HG03439 (cell line): ENCODE results near the gene TBC1D3E.
"Not testable (repeated sequence)": the region's sequence is repeated elsewhere in the genome, so short reads cannot be mapped to it uniquely, and the experiment has no call there.

Experiments
- ATAC-seq: cut with Tn5 transposase; IDR thresholded peaks from one replicate; pipeline ENCODE4 v1.9.1; 2021; ENCODE audit warnings: mild to moderate bottlenecking, moderate library complexity; ENCODE audit not compliant: unreplicated experiment

Gene TBC1D3E

DNA sequence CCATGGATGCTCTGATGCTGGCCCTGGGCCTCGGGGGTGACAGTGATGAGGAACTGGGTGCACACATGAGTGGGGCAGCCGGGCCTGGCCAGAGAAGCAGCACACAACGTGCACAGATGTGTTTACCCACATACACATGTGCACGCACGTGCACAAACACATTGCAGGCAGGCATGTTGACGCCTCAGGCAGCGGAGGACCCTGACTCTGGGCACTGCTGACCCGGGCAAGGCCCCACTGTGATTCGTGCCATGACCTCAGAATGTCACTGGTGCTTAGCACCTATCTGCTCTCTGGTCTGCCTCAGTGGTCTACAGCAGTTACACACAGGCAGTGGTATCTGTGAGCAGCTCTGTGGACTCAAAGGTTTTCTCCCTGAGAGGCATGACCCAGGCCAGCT, at the start of gene TBC1D3E:
TBC1D3E (plus strand) TSS at position 301 of the 400 bp plus-strand sequence. CDS start 1,545 bp downstream, outside the sequence.
- not testable (repeated sequence) for ATAC-seq

- not testable (repeated sequence) for ATAC-seq
Observed at GRCh38 chr17:38087344-38087743, 40.4 kb upstream of the TBC1D3E start.

DNA sequence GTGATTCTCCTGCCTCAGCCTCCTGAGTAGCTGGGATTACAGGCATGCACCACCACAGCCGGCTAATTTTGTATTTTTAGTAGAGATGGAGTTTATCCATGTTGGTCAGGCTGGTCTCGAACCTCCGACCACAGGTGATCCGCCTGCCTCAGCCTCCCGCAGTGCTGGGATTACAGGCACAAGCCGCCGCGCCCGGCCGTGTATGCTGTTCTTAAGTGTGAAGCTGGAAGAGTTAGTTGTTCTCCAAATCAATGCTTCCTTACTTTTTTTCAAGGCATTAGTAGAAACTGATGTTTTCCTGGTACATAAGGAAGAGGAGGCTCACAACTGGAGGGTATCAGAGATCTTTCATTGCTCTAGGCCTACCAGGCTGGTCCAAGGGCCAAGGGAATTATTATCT, 39.6 kb upstream of the TBC1D3E start:
- ATAC-seq: not testable (repeated sequence)

- ATAC-seq: not testable (repeated sequence)
Observed at GRCh38 chr17:38094059-38094694, 33.6 kb upstream of the TBC1D3E start.

- not testable (repeated sequence) for ATAC-seq
Observed at GRCh38 chr17:38099262-38099661, 28.5 kb upstream of the TBC1D3E start.

GRCh38 chr17:38119829-38120228, 7.9 kb upstream of the TBC1D3E start:
- ATAC-seq: not testable (repeated sequence)

DNA sequence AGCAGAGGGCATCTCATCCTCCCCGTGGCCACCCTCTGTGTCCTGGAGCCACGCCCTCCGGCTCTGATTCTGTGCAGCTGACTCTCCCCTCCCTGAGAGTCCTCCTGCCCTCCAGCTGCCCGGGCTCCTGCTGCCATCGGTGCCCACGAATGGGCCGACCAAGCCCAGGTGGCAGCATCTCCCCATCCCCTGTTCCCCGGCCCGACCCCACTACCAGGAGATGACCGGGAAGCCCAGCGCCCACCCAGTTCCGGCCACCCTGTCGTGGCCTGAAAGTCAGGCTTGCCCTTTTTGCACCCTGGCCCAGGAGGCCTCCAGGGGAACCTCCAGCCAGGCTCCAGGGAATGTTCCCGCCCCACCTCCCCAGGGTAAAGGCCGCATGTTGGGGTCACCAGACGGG, 7.1 kb downstream of the TBC1D3E start:
- not testable (repeated sequence) for ATAC-seq
